Fibroblast of pulmonary artery (primary cell): ENCODE results near the gene PDE9A.

Experiments
- DNase-seq: peaks from one replicate; pipeline ENCODE4 v3.0.0-alpha.2; 2010; ENCODE audit warnings: low read depth
- H3K4me3 ChIP-seq: replicated peaks from 2 replicates; pipeline ENCODE4 v1.5.1; 2011; ENCODE audit warnings: low read depth, mild to moderate bottlenecking, control low read depth, low read length, moderate library complexity
- CTCF ChIP-seq: IDR thresholded peaks from 2 replicates; pipeline ENCODE4 v1.5.1; 2011; ENCODE audit warnings: mild to moderate bottlenecking, control low read depth, low read length, inconsistent platforms; ENCODE audit errors: missing control alignments

The PDE9A gene

DNA sequence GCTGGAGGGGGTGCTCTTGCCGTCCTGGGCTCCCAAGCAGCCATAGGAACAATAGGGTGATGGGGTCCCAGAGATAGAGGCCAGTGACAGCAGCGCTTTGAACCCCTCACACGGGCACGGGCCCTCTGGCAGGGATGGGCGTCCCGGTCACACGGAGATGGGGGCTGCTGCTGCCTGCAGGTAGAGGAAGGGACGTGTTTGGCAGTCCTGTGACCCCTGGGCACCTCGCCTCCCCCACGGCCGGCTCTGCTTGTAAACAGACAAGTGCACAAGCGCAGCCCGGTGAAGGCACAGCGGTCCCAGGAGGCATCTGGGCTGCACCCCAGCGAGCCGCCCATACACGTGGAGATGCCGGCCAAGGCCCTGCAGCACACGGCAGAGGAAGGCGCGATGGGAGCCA is 36.5 kb upstream of the PDE9A start:
- no peak for DNase-seq
- TF ChIP-seq CTCF = no peak
- no peak overlapping the region for H3K4me3 ChIP-seq

DNA sequence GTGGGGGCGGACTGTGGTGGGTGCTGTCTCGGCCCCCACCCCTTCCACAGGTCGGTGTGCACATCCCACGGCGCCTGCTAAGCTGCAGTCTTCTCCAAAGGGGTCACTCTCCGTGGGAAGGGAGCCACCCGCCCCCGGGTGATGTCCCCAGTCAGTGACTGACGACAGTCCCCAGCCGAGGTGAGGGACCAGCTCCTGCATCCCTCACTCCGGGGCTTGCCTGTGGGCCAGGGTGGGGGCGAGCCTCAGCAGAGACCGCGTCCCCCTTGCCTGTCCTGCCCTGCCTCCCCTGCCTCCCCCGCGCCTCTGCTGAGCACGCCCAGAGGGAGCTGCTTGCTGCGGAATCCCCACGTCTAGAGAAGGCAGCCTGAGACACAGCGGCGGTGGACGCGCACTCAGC is 35.9 kb upstream of the PDE9A start:
- no peak overlapping the region for H3K4me3 ChIP-seq
- no peak for DNase-seq
- TF ChIP-seq CTCF = no peak

DNA sequence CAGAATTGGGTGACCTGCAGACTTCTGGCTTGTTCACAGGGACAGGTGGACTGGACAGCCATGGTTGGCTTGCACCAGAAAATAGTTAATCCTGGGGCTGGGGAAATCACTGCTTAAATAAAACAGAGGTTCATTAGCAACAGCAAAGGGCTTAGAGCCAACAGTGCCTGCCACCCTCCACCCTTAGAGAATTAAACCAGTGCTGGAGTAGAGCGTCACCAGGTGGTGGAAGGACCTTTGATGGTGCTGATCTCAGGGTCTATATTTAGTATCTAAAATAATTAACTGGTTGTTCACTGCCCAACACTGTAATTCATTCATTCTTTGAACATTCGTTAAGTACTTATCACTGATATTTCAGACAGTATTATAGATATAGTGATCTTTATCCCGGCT is 34.7 kb upstream of the PDE9A start:
- no peak for DNase-seq
- H3K4me3 ChIP-seq = no peak overlapping the region
- TF ChIP-seq CTCF = no peak

- TF ChIP-seq CTCF = no peak
- no peak overlapping the region for H3K4me3 ChIP-seq
- DNase-seq = no peak
Observed at GRCh38 chr21:42619166-42619565, 34.3 kb upstream of the PDE9A start.

- no peak overlapping the region for H3K4me3 ChIP-seq
- no peak for TF ChIP-seq CTCF
- DNase-seq = no peak
Observed at GRCh38 chr21:42619841-42620240, 33.6 kb upstream of the PDE9A start.

DNA sequence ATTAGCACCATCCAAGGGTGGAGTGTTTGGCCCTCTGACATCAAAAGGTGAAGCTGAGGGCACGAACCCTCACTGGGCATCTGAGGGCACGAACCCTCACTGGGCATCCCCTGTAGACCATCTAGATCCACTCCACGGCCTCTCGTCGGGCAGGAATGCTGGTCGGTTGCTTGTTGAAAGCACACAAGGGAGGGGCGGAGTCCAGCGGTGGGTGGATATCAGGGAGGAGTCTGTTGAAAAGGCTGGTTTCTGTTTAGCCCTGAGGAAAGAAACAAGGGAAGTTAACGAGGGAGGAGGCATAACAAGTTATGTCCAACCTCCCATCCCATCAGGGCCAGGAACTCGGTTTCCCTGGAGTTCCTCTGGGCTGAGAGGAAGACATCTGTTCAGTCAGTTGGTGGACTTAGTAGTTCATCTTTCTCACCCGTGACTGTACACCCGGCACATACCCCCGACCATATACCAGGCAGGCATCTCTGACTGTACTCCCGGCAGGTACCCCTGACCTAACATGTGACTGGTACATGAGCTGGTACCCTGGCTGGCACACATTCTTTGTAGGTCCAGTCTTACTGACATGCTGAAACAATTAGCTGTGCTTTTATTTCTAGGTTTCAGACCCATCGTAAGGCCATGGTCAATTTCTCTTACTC is 32.1 kb upstream of the PDE9A start:
- DNase-seq = no peak
- no peak overlapping the region for H3K4me3 ChIP-seq

More for the DNA sequence above, 32.1 kb upstream of the PDE9A start:
- TF ChIP-seq CTCF = no peak
